SU-DHL-6 (cell line): Measurements from ENCODE around the gene PCDHGA3.
"Not testable (repeated sequence)": the region's sequence is repeated elsewhere in the genome, so short reads cannot be mapped to it uniquely, and the experiment has no call there.

ENCODE experiments used
- H2AFZ ChIP-seq: fragments of 200-600 bp; sonication (generic); 2 replicates; pipeline ENCODE4 v1.6.1; 2014; ENCODE audit warnings: low read depth, mild to moderate bottlenecking, moderate library complexity, mixed read lengths, antibody characterized with exemption, low read length; ENCODE audit not compliant: severe bottlenecking
- H3F3A ChIP-seq: fragments of 200-600 bp; shearing (Covaris generic); 2 replicates; pipeline ENCODE4 v1.6.0; 2016; ENCODE audit warnings: antibody characterized with exemption, mild to moderate bottlenecking; ENCODE audit not compliant: insufficient read depth
- H3K27ac ChIP-seq: fragments of 200-600 bp; sonication (generic); 2 replicates; pipeline ENCODE4 v1.5.1; 2016; ENCODE audit warnings: low read depth, mild to moderate bottlenecking, low read length, moderate library complexity, mixed read lengths
- H3K27me3 ChIP-seq: fragments of 200-600 bp; sonication (generic), shearing (Covaris generic); 2 replicates; pipeline ENCODE4 v1.6.0; 2014; ENCODE audit warnings: mild to moderate bottlenecking, low read length
- H3K36me3 ChIP-seq: fragments of 200-600 bp; sonication (generic); 2 replicates; pipeline ENCODE4 v1.6.1; 2014; ENCODE audit warnings: mild to moderate bottlenecking, low read length, mixed read lengths
- H3K4me2 ChIP-seq: fragments of 300-600, 200-600 bp; shearing (Covaris generic), sonication (generic); 2 replicates; pipeline ENCODE4 v1.6.0; 2014; ENCODE audit warnings: low read length, low read depth, mild to moderate bottlenecking; ENCODE audit not compliant: poor library complexity, severe bottlenecking
- H3K4me3 ChIP-seq: fragments of 200-600 bp; sonication (generic); 2 replicates; pipeline ENCODE4 v1.5.1; 2014; ENCODE audit warnings: antibody characterized with exemption, low read length, mild to moderate bottlenecking, mixed read lengths; ENCODE audit not compliant: insufficient read depth, poor library complexity, severe bottlenecking
- H3K79me2 ChIP-seq: fragments of 200-600 bp; sonication (generic); 2 replicates; pipeline ENCODE4 v1.6.1; 2014; ENCODE audit warnings: mild to moderate bottlenecking, low read length, moderate library complexity; ENCODE audit not compliant: insufficient read depth
- H3K9ac ChIP-seq: fragments of 200-600 bp; sonication (generic); 2 replicates; pipeline ENCODE4 v1.7.0; 2014; ENCODE audit warnings: mild to moderate bottlenecking, low read length
- H3K9me2 ChIP-seq: fragments of 200-600 bp; sonication (generic); replicated peaks from 2 replicates; pipeline ENCODE4 v1.6.1; 2014; ENCODE audit warnings: low read length; ENCODE audit not compliant: insufficient read depth
- H3K9me3 ChIP-seq: fragments of 200-600 bp; sonication (generic); 2 replicates; pipeline ENCODE4 v1.6.1; 2014; ENCODE audit warnings: low read length, mixed read lengths; ENCODE audit not compliant: insufficient read depth
- H4K20me1 ChIP-seq: fragments of 200-600 bp; sonication (generic); 2 replicates; pipeline ENCODE4 v1.6.1; 2014; ENCODE audit warnings: low read depth, mild to moderate bottlenecking, antibody characterized with exemption, low read length, moderate library complexity, mixed read lengths
- CTCF ChIP-seq: fragments of 200-600 bp; sonication (generic); IDR thresholded peaks from one replicate; pipeline ENCODE4 v1.5.1; 2017; ENCODE audit warnings: antibody characterized with exemption, mild to moderate bottlenecking, low read length, moderate library complexity; ENCODE audit not compliant: insufficient read depth, poor library complexity, severe bottlenecking
- EZH2phosphoT487 ChIP-seq: fragments of 200-600 bp; sonication (generic), shearing (Covaris generic); conservative IDR thresholded peaks from 2 replicates; pipeline ENCODE4 v1.6.1; 2018; ENCODE audit warnings: mild to moderate bottlenecking, antibody characterized with exemption, low read length, moderate library complexity, mixed read lengths

PCDHGA3 gene

GRCh38 chr5:141374627-141375026, 31.0 kb downstream of the PCDHGA3 start:
- Histone ChIP-seq H3K9me3 (peaks cover 58% of the 10 kb centered on the region; the same call in 1 of the 2 replicates), H3K9ac (no peak overlapping the region), H3K4me2 (no peak overlapping the region), H4K20me1 (no peaks in the 10 kb centered on the region), H3K36me3 (peaks cover 23% of the 10 kb centered on the region), H3K4me3 (no peak overlapping the region), H3F3A (no peaks in the 10 kb centered on the region), H3K79me2 (peaks cover 7% of the 10 kb centered on the region; the same call in 1 of the 2 replicates), H3K27ac (no peak overlapping the region), H2AFZ (no peak overlapping the region), H3K27me3 (no peaks in the 10 kb centered on the region), H3K9me2 (no peaks in the 10 kb centered on the region)
- TF ChIP-seq CTCF = no peak
- no peak for TF ChIP-seq EZH2phosphoT487

GRCh38 chr5:141375444-141376155, 32.0 kb downstream of the PCDHGA3 start:
- not testable (repeated sequence) for H3K27ac ChIP-seq, H3K4me2 ChIP-seq, H4K20me1 ChIP-seq, H3K79me2 ChIP-seq, H3F3A ChIP-seq, H3K9ac ChIP-seq, H3K27me3 ChIP-seq, H2AFZ ChIP-seq, H3K9me2 ChIP-seq, H3K4me3 ChIP-seq
- Histone ChIP-seq H3K9me3 (peaks cover 53% of the 10 kb centered on the region; the same call in 1 of the 2 replicates), H3K36me3 (peaks cover 19% of the 10 kb centered on the region)

GRCh38 chr5:141382469-141383294, 39.1 kb downstream of the PCDHGA3 start, which contains the start of gene PCDHGA7:
PCDHGA7 (plus strand) TSS chr5:141382742; CDS start chr5:141382900, 158 bp downstream.
- Histone ChIP-seq H3K4me3 (peak within 1 kb of the TSS; percentile 55), H3K9me3 (peaks cover 18% of the 10 kb centered on the region; the same call in 1 of the 2 replicates), H3K9me2 (no peaks in the 10 kb centered on the region), H2AFZ (peak within 1 kb of the TSS; percentile 55), H3K4me2 (peak within 1 kb of the TSS; percentile 54), H3K27ac (peak within 1 kb of the TSS; percentile 35), H3F3A (no peaks in the 10 kb centered on the region), H3K27me3 (no peaks in the 10 kb centered on the region), H3K79me2 (no peaks in the 10 kb centered on the region), H3K36me3 (peaks cover 5% of the 10 kb centered on the region; the same call in 1 of the 2 replicates), H3K9ac (peak within 1 kb of the TSS; percentile 59), H4K20me1 (no peaks in the 10 kb centered on the region)
- no peak for TF ChIP-seq EZH2phosphoT487
- peak; percentile 40 for TF ChIP-seq CTCF
